Muscle of leg (tissue), 11 donors: ENCODE data around the gene PPM1J. TPM values are rescaled to one million over a fixed set of nuclear protein-coding genes. Genes with fewer than 3 reads are reported as not detected.

Experiments
- DNase-seq: peaks from one replicate; pipeline ENCODE4 v3.0.0; 2013
- H3K27ac ChIP-seq: one replicate; pipeline ENCODE4 v1.5.1; 2013; ENCODE audit warnings: mild to moderate bottlenecking, low read length, control low read depth
- H3K27me3 ChIP-seq: one replicate; pipeline ENCODE4 v1.6.1; 2013; ENCODE audit warnings: low read length; ENCODE audit not compliant: control insufficient read depth, insufficient read depth
- H3K36me3 ChIP-seq: one replicate; pipeline ENCODE4 v1.6.1; 2013; ENCODE audit warnings: low read length; ENCODE audit not compliant: control insufficient read depth, insufficient read depth
- H3K4me1 ChIP-seq: one replicate; pipeline ENCODE4 v1.6.1; 2013; ENCODE audit warnings: low read length; ENCODE audit not compliant: control insufficient read depth, insufficient read depth
- H3K4me3 ChIP-seq: one replicate; pipeline ENCODE4 v1.5.1; 2013; ENCODE audit warnings: low read length, control low read depth
- H3K9me3 ChIP-seq: replicated peaks from 2 replicates; pipeline ENCODE4 v1.6.1; 2013; ENCODE audit warnings: low read depth, low read length; ENCODE audit not compliant: control insufficient read depth
- WGBS: methylation state at CpG from one replicate; pipeline ENCODE4 v1.1.5; 2013; ENCODE audit warnings: missing lambda C conversion rate; ENCODE audit not compliant: insufficient coverage; 5-methylcytosine and 5-hydroxymethylcytosine counted together
- polyA plus RNA-seq, 8 donors: library from polyadenylated mRNA; unstranded; fragments of 120-200 nt; gene quantifications; one replicate each; pipeline versions ENCODE4 v1.2.1 to v1.2.3, GENCODE V29; 2013; ENCODE audit warnings: inconsistent platforms in 1 of 8, low replicate concordance in 1 of 8; ENCODE audit not compliant: insufficient read length in 8 of 8, insufficient read depth in 1 of 8
- total RNA-seq: library from RNA; stranded (reverse); fragments of 120-200 nt; gene quantifications from one replicate; pipeline ENCODE4 v1.2.4, GENCODE V29; 2013

The PPM1J gene
- total and polyA plus RNA-seq, 9 donors: 1.0 to 3.9 (median 2.9) TPM

DNA sequence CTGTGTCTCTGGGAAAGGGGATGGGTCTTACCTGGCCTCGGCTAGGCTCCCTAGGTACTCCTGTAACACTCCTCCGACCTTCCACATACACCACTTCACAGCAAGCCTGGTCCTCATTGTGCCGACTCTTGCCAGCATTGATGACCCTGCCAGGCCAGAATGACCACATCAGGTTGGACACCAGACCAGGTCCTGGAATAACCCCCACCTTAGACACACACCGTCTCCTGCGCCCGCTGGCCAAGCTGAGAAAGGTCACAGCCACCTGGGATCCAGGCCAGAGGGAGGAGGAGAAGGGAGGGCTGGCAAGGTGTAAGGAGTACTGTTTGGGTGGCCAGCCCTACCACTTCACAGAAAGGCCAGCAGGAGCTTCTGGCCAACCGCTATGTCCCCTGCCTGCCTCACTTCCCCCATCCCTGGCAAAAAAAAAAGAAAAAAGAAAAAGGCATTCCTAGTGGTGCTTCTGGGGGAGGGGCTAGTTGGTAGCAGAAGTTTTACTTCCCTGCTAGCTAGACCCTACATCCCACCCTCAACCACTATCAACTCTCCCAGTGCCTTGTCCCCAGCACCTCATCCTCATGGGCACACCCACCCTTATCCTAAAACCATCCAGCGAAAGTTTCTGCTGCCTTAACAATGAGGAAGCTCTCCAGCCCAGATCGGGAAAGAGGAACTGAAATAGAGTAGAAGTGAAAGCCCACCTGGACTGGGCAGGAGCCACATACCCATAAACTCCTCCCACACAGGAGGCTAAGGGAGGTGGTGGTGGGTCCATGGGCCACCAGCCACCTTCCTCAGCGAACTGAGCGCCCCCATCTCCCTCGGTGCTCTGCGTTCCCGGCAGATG, 1.4 kb downstream of the PPM1J start:
- no peaks in the 10 kb centered on the region for H3K36me3 ChIP-seq

DNA sequence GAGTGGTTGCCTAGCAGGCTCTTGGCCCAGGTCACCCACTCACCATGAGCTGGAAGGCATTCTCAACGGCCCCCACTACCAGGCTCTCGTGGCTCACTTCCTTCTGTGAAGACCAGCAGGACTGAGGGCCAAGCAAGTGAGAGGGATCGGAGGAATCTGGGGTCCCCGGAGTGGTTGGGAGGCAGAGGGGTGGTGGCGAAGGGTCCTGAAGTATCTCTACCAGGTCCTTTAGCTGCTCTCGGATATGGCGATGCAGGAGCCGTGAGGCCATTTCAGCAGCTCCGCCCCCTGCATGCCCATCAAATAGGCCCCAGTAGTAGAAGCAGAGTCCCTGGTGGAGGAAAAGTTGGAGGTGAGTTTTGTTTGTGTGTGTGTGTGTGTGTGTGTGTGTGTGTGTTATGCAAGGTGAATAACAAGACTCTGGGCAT, 2.4 kb downstream of the PPM1J start:
- no peaks in the 10 kb centered on the region for H3K9me3 ChIP-seq
- WGBS: 78% methylated on average over 6 of the region's 9 CpGs
- no peak overlapping the region for H3K4me3 ChIP-seq
- DNase-seq: no peak
- no peaks in the 10 kb centered on the region for H3K36me3 ChIP-seq
- H3K27me3 ChIP-seq: peaks cover 51% of the 10 kb centered on the region
- H3K27ac ChIP-seq: no peak overlapping the region
- H3K4me1 ChIP-seq: peaks cover 26% of the 10 kb centered on the region

More for the DNA sequence above, 1.4 kb downstream of the PPM1J start:
- WGBS: 40% methylated on average over 4 of the region's 14 CpGs
- Histone ChIP-seq H3K27ac (no peak overlapping the region), H3K27me3 (peaks cover 53% of the 10 kb centered on the region), H3K4me1 (peaks cover 27% of the 10 kb centered on the region), H3K9me3 (no peaks in the 10 kb centered on the region), H3K4me3 (peak overlapping the region; percentile 67)
- peak; percentile 57 for DNase-seq

DNA sequence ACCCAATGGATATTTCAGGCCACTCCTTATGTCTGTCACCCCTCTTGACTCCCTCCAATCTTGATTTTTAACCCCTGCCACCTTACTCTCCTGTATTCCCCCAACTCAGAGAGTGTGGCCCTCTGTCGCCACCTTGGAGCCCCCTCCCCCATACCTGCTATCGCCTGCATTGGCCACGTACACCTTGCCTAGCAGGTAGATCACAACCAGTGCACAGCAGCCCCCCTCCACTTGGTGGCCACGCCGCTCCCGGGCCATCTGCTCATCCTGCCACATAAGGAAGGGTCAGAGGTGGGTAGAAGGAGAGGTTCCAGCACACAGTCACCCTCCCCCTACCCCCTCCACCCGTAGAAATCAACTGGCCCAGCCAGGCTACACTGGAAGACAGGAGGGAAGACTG, 2.9 kb downstream of the PPM1J start:
- peaks cover 29% of the 10 kb centered on the region for H3K4me1 ChIP-seq
- H3K9me3 ChIP-seq: no peaks in the 10 kb centered on the region
- 100% methylated on average over 1 of the region's 7 CpGs for WGBS
- no peak overlapping the region for H3K27ac ChIP-seq
- peaks cover 50% of the 10 kb centered on the region for H3K27me3 ChIP-seq
- H3K4me3 ChIP-seq: no peak overlapping the region
- no peak for DNase-seq
- H3K36me3 ChIP-seq: no peaks in the 10 kb centered on the region

DNA sequence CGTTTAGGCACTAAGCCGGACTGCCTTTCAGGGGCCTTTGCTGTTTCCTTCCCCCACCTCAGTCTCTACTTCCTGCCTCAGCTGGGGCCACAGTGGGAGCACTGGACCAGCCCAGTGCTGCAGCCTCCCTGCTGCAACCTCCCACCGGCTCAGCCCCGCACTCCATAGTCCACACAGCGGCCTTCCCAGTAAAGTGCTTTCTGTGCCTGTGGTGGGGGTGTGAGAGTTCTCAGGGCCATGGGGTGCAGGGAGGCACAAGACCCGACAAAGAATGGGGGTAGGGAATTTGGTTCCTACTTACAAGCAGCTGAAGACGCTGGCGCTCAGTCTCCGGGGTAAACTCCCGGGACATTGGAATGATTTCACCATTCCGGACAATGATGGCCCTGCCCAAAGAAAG, 3.5 kb downstream of the PPM1J start:
- no peaks in the 10 kb centered on the region for H3K36me3 ChIP-seq
- H3K9me3 ChIP-seq: no peaks in the 10 kb centered on the region
- DNase-seq: no peak
- peaks cover 48% of the 10 kb centered on the region for H3K27me3 ChIP-seq
- no peak overlapping the region for H3K27ac ChIP-seq
- H3K4me1 ChIP-seq: peaks cover 29% of the 10 kb centered on the region
- no peak overlapping the region for H3K4me3 ChIP-seq
- WGBS: 55% methylated on average over 9 of the region's 11 CpGs

DNA sequence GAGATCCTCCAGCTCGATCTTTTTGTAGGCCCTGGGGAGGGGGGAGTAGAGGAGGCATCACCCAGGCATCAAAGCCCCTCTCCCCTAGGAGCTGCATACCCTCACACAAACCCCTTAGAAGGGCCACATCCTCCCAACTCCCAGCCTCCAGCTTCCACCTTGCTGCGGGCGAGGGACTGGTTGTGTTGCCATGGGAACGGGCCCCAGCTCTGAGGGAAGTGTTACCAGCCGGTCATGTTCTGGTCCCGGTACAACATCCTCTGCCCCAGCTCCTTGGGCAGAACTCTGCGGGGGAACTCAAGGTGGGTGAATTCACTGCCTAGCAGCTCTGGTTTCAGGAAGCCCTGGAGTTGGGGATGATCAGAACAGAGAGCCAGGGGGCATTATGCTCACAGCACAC, 4.1 kb downstream of the PPM1J start:
- 0% methylated on average over 1 of the region's 7 CpGs for WGBS
- no peak overlapping the region for H3K4me3 ChIP-seq
- H3K9me3 ChIP-seq: no peaks in the 10 kb centered on the region
- DNase-seq: no peak
- no peaks in the 10 kb centered on the region for H3K36me3 ChIP-seq
- peaks cover 48% of the 10 kb centered on the region for H3K27me3 ChIP-seq
- H3K4me1 ChIP-seq: peaks cover 25% of the 10 kb centered on the region
- no peak overlapping the region for H3K27ac ChIP-seq

DNA sequence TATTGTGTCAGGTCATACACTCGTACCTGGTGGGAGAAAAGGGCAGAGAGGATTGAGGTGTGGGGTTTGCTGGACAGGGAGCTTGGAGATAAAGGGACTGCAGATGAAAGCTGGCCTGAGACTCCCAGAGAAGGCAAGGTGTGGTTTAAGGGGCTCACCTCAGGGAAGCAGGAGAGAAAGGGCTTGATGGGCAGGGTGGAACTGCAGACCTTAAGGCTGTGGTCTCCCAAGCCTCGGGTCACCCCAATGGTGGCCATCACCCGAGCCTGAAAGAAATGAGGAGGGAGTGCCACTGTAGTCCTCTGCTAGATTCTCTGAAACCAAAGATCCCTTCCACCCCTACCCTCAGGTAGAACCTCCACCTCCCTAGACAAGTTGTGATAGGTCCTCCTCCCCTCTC, 4.5 kb downstream of the PPM1J start:
- Histone ChIP-seq H3K27ac (no peak overlapping the region), H3K27me3 (peaks cover 48% of the 10 kb centered on the region), H3K4me1 (peaks cover 25% of the 10 kb centered on the region), H3K36me3 (no peaks in the 10 kb centered on the region), H3K4me3 (no peak overlapping the region), H3K9me3 (no peaks in the 10 kb centered on the region)
- no peak for DNase-seq
- WGBS: 83% methylated on average over 1 of the region's 3 CpGs

DNA sequence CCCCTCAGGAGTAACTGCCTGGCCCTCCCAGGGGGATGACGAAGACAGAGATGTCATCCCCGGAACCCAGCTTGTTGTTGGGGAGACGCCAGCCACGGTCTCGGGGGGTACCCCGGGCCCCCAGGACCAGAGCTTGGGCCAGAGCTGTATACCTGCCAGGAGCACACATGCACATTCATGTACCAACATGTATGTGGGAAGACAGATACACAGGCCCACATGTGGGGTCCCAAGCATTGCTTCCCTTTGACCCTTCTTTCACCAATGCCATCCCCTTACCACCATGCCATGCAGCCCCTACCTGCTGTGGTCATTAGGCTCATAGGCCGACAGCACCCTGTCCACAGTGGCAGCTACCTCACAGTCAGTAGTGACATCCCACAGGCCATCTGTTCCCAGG, 5.0 kb downstream of the PPM1J start:
- H3K4me1 ChIP-seq: peaks cover 26% of the 10 kb centered on the region
- 87% methylated on average over 7 of the region's 7 CpGs for WGBS
- no peak overlapping the region for H3K4me3 ChIP-seq
- H3K36me3 ChIP-seq: no peaks in the 10 kb centered on the region
- H3K27me3 ChIP-seq: peaks cover 48% of the 10 kb centered on the region
- DNase-seq: no peak
- H3K27ac ChIP-seq: no peak overlapping the region
- no peaks in the 10 kb centered on the region for H3K9me3 ChIP-seq

DNA sequence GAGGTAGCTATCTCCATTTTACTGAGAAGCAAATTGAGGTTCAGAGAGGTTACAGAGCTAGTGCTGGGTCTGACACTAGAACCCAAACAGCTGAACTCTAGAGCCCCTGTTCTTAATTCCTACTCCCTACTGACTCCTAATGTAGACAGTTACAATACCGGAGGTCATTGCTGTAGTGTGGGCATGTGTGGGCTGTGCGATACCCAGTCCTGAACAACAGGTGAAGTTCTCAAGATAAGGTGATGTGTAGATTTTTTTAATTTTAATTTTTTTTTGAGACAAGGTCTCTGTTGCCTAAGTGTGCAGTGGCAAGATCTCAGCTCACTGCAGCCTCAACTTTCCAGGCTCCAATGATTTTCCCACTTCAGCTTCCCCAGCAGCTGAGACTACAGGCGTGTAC, 6.6 kb downstream of the PPM1J start:
- Histone ChIP-seq H3K27me3 (peaks cover 34% of the 10 kb centered on the region), H3K4me3 (no peak overlapping the region), H3K36me3 (peaks cover 5% of the 10 kb centered on the region), H3K4me1 (peaks cover 31% of the 10 kb centered on the region), H3K9me3 (no peaks in the 10 kb centered on the region), H3K27ac (no peak overlapping the region)
- WGBS: no CpG with 5 or more reads among the region's 3 CpGs
- DNase-seq: no peak

DNA sequence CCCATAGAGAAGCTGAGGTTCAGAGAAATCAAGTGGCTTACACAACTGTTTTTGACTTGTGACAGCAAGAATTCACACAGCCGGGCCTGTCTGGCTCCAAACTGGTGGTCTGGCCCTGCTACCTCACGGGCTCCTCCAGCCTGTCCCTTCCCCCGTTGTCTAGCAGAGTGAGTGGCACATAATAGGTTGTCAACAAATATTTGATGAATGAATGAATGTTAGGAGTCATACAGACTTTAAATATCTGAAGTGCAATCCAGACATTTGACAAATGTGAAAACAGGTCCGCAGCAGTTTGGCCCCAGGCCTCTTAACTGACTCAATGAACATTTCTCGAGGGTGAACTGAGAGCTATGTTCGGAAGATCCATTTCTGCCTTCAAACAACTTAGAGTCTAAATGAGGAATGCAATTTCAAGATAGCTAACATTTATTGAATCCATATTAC, 7.1 kb downstream of the PPM1J start:
- H3K36me3 ChIP-seq: peaks cover 9% of the 10 kb centered on the region
- H3K4me1 ChIP-seq: peaks cover 35% of the 10 kb centered on the region
- H3K27ac ChIP-seq: no peak overlapping the region
- H3K9me3 ChIP-seq: no peaks in the 10 kb centered on the region
- no peak for DNase-seq
- 83% methylated on average over 3 of the region's 6 CpGs for WGBS
- peaks cover 30% of the 10 kb centered on the region for H3K27me3 ChIP-seq
- no peak overlapping the region for H3K4me3 ChIP-seq

DNA sequence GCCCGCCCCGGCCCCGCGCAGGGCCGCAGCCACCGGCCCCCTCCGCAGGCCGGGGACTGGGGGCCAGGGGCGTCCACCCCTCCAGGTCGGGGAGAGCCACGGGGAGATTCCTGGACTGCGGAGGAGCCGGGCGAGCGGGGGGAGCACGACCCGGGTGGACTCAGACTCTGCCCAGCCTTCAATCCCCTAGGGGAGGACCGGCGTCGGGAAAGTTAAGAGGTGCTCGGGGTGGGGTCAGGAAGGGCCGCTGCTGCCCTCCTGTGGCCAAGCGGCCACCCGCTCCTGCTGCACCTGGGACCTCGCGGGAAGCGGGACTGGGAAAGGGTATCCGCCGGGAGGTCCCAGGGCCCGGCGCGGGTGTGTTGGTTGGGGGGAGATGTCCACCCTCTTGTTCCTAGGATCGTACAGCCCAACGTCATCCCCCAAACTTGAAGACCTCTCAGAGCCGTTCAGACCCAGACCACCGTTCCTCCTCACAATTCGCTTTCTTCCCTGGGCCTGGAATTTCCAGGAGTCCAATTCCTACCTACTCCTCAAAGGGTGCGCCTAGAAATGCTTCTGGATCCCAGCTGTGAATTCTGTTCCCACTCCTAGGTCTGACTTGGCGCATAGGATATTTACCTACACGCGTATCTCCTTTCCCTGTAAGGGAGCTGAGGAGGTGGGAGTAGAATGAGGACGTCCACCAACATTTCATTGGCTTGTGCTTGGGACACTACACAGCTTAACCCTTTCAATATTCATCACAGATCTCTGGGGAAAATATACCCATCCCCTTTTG, 7.7 kb downstream of the PPM1J start:
- H3K36me3 ChIP-seq: peaks cover 15% of the 10 kb centered on the region
- DNase-seq: peak; percentile 94
- H3K27me3 ChIP-seq: peaks cover 26% of the 10 kb centered on the region
- peak overlapping the region; percentile 96 for H3K4me3 ChIP-seq
- no peaks in the 10 kb centered on the region for H3K9me3 ChIP-seq
- WGBS: 2% methylated on average over 12 of the region's 42 CpGs
- peak overlapping the region; percentile 77 for H3K27ac ChIP-seq
- peaks cover 41% of the 10 kb centered on the region for H3K4me1 ChIP-seq
